Tibial nerve (tissue), 4 donors: ENCODE measurements around the gene CHCHD1. TPM values are rescaled to one million over a fixed set of nuclear protein-coding genes. Genes with fewer than 3 reads are reported as not detected.
A peak's percentile ranks its signal among the peaks of the same experiment; 100 is the strongest.

ENCODE experiments used
- DNase-seq, 2 donors: peaks; one replicate each; pipeline ENCODE4 v3.0.0-alpha.2; 2019; ENCODE audit warnings: low spot score in 2 of 2
- H3K27ac ChIP-seq, 4 donors: fragments of 200-600 bp; sonication (generic) in 3 of 4; one replicate each; pipeline ENCODE4 v1.5.1; 2017 to 2019; ENCODE audit warnings: mild to moderate bottlenecking in 1 of 4
- H3K27me3 ChIP-seq, 2 donors: fragments of 200-600 bp; sonication (generic) in 1 of 2; one replicate each; pipeline versions ENCODE4 v1.5.1 to v1.6.0; 2017 to 2019
- H3K36me3 ChIP-seq, 3 donors: fragments of 200-600 bp; sonication (generic); one replicate each; pipeline ENCODE4 v1.5.1; 2018 to 2019
- H3K4me1 ChIP-seq, 4 donors: fragments of 200-600 bp; sonication (generic) in 3 of 4; one replicate each; pipeline ENCODE4 v1.5.1; 2017 to 2019
- H3K4me3 ChIP-seq, 4 donors: fragments of 200-600 bp; sonication (generic) in 3 of 4; one replicate each; pipeline ENCODE4 v1.5.1; 2017 to 2019; ENCODE audit warnings: mild to moderate bottlenecking in 1 of 4, moderate library complexity in 1 of 4
- H3K9me3 ChIP-seq, 4 donors: fragments of 200-600 bp; sonication (generic) in 3 of 4; one replicate each; pipeline ENCODE4 v1.5.1; 2017 to 2019
- CTCF ChIP-seq, 5 experiments: fragments of 200-600 bp in 3 of 5; fragments of 450-650 bp in 2 of 5; sonication (generic) in 3 of 5; IDR thresholded peaks; one replicate each; pipeline ENCODE4 v1.5.1; 2016 to 2019; ENCODE audit warnings: antibody characterized with exemption in 5 of 5, mild to moderate bottlenecking in 3 of 5, moderate library complexity in 2 of 5
- EP300 ChIP-seq, 2 donors: sonication (generic); formaldehyde crosslinking; IDR thresholded peaks; one replicate each; pipeline ENCODE4 v1.6.1; 2017; ENCODE audit warnings: antibody characterized with exemption in 2 of 2, mild to moderate bottlenecking in 1 of 2
- POLR2A ChIP-seq, 2 donors: fragments of 450-650 bp; IDR thresholded peaks; one replicate each; pipeline ENCODE4 v1.6.1; 2017; ENCODE audit warnings: antibody characterized with exemption in 2 of 2, mild to moderate bottlenecking in 2 of 2, moderate library complexity in 2 of 2
- WGBS, 2 donors: methylation state at CpG; one replicate each; pipeline ENCODE4 v1.1.5; 2018; 5-methylcytosine and 5-hydroxymethylcytosine counted together
- total RNA-seq, 4 donors: library from RNA; depleted of rRNA; stranded (reverse); fragments of >200 nt; gene quantifications; one replicate each; pipeline ENCODE4 v1.1.0, GENCODE V29; 2016

CHCHD1 gene
- total RNA-seq, 4 donors from 2014 or later, result 8.2 to 33.0 (median 16.2) TPM

DNA sequence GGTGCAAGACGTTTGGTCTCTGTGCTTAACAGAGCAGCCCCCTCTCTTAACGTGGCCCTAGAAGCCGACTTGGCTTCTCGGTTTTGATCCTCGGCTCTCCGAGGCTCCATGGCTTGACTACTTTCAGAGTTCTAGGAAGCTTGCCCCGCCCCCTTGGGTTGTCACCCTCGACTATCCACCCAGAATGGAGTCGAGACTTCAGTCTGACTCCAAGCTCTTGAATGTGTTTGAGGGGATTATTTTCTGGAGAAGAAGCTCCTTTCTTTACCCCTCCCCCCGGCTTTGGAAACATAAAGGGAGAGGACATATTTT is 37.2 kb upstream of the CHCHD1 start:
- peaks cover 0 to 42% (median 7%) of the 10 kb centered on the region in 3 donors for H3K36me3 ChIP-seq
- H3K27me3 ChIP-seq, result no peaks in the 10 kb centered on the region
- 1 to 2% methylated on average over 3 to 10 of the region's 10 CpGs for WGBS, 2 donors
- H3K4me1 ChIP-seq, result peaks cover 4 to 74% (median 25%) of the 10 kb centered on the region in 4 donors
- H3K27ac ChIP-seq, result peak overlapping the region; percentile 92 to 98 (median 92)
- H3K9me3 ChIP-seq, result no peaks in the 10 kb centered on the region
- peak overlapping the region; percentile 74 to 86 (median 78) for H3K4me3 ChIP-seq
- TF ChIP-seq EP300 (IDR thresholded peaks at IDR 0.05) (no peak), POLR2A (IDR thresholded peaks at IDR 0.05) (no peak), CTCF (IDR thresholded peaks at IDR 0.05) (no peak)
- DNase-seq, result peak; percentile 30 to 32

DNA sequence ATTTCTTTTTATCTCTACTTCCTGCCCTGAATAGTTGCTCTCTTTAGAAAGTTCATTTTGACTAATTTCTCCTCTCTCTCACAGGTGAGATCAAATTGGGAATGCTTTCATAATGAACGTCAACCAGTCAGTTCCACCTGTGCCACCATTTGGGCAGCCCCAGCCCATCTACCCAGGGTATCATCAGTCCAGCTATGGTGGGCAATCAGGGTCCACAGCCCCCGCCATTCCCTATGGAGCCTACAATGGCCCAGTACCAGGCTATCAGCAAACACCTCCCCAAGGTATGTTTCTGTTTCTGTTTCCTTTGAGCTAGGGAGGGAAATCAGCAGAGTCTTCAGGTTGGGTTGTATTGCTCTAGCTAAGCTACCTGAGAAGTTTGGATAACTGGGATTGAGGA is 35.1 kb upstream of the CHCHD1 start:
- WGBS, 2 donors, result 81 to 84% methylated on average over 2 of the region's 2 CpGs
- no peak for DNase-seq
- Histone ChIP-seq H3K27ac (no peak overlapping the region), H3K27me3 (no peaks in the 10 kb centered on the region), H3K4me1 (peaks cover 4 to 71% (median 25%) of the 10 kb centered on the region in 4 donors), H3K36me3 (peaks cover 0 to 55% (median 14%) of the 10 kb centered on the region in 3 donors), H3K4me3 (no peak overlapping the region), H3K9me3 (no peaks in the 10 kb centered on the region)
- TF ChIP-seq CTCF (IDR thresholded peaks at IDR 0.05), result no peak

DNA sequence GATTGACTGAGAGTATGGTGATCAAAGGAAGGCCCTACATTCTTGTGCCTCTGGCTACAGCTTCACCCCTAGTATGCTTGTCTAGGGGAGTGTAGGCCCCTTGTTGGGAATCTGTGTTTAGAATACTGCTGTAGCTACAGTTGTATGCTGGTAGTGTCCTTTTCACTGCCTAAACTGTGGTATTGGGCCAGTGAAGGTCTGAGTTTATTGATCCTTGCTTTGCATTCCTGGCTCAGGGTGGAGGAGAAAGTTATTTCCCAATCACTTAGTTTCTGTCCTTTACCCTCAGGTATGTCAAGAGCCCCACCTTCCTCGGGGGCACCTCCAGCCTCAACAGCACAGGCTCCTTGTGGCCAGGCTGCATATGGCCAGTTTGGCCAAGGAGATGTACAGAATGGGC is 31.0 kb upstream of the CHCHD1 start:
- H3K4me1 ChIP-seq, result peaks cover 0 to 41% (median 6%) of the 10 kb centered on the region in 4 donors
- no peaks in the 10 kb centered on the region for H3K9me3 ChIP-seq
- H3K4me3 ChIP-seq, result no peak overlapping the region
- TF ChIP-seq POLR2A (IDR thresholded peaks at IDR 0.05) (no peak), EP300 (IDR thresholded peaks at IDR 0.05) (no peak), CTCF (IDR thresholded peaks at IDR 0.05) (no peak)
- H3K27ac ChIP-seq, result no peak overlapping the region
- peaks cover 2 to 96% (median 24%) of the 10 kb centered on the region in 3 donors for H3K36me3 ChIP-seq
- DNase-seq, result no peak
- no peaks in the 10 kb centered on the region for H3K27me3 ChIP-seq
- 63 to 100% methylated on average over 1 of the region's 1 CpG for WGBS, 2 donors

DNA sequence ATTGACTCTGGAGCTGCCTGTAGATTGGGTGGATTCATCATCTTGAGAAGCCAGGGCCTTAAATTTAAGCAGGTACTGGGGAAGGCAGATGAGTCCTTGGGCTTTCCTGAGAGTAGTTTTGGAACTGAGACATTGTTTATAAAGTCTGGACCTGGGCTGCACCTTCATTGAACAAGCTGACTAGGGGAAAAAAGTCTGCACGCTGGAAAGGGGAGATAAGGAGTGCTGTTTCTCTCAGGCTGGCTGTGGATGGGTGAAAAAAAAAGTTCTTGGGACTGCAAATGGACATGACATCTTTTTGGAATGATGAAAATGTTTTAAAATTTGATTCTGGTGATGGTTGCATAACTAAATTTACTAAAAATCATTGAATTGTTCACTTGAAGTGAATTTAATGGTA is 25.7 kb upstream of the CHCHD1 start:
- 68 to 89% methylated on average over 1 of the region's 1 CpG for WGBS, 2 donors
- no peaks in the 10 kb centered on the region for H3K9me3 ChIP-seq
- H3K27me3 ChIP-seq, result no peaks in the 10 kb centered on the region
- no peak for TF ChIP-seq POLR2A (IDR thresholded peaks at IDR 0.05)
- TF ChIP-seq EP300 (IDR thresholded peaks at IDR 0.05), result no peak
- no peak for TF ChIP-seq CTCF (IDR thresholded peaks at IDR 0.05)
- no peak overlapping the region for H3K4me3 ChIP-seq
- no peaks in the 10 kb centered on the region for H3K4me1 ChIP-seq
- DNase-seq, result no peak
- H3K27ac ChIP-seq, result no peak overlapping the region
- H3K36me3 ChIP-seq, result peaks cover 2 to 82% (median 26%) of the 10 kb centered on the region in 3 donors

DNA sequence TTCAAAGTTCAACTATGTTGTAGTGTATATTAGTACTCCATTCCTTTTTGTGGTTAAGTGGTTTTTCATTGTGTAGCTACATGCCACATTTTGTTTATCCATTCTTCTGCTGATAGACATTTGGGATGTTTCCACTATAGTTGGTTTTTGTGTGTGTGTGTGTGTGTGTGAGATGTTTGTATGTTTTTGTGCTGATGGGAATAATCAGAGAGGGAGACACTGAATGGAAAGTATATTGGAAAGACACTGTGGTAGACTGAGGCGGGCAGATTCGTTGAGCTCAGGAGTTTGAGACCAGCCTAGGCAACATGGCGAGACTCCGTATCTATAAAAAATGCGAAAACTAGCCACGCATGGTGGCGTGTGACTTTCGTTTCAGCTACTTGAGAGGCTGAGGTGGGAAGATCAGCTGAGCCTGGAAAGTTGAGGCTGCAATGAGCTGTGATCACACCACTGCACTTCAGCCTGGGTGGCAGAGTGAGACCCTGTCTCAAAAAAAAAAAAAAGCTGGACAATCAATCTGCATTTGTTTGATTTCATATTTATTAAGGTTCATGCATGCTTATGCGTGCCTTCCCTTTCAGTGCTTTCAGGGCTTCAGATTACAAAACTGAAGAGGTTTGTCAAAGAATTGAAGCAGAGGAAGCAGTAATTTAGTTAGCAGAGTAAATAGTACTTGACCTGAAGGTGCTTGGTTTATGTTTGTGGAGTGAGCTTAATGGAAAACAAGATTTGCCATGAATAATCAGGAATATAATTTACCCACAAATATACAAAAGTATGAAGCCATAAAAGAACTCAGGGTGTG is 22.9 kb upstream of the CHCHD1 start:
- TF ChIP-seq CTCF (IDR thresholded peaks at IDR 0.05), result no peak
- no peak for TF ChIP-seq EP300 (IDR thresholded peaks at IDR 0.05)
- no peak for TF ChIP-seq POLR2A (IDR thresholded peaks at IDR 0.05)
- H3K36me3 ChIP-seq, result peaks cover 0 to 82% (median 39%) of the 10 kb centered on the region in 3 donors
- H3K4me1 ChIP-seq, result no peaks in the 10 kb centered on the region
- no peak for DNase-seq
- no peaks in the 10 kb centered on the region for H3K27me3 ChIP-seq
- no peak overlapping the region for H3K4me3 ChIP-seq
- 89 to 91% methylated on average over 9 of the region's 9 CpGs for WGBS, 2 donors
- H3K9me3 ChIP-seq, result no peaks in the 10 kb centered on the region
- no peak overlapping the region for H3K27ac ChIP-seq
